Vagina (tissue), 2 donors: ENCODE results near the gene NUFIP2. TPM values are rescaled to one million over a fixed set of nuclear protein-coding genes. Genes with fewer than 3 reads are reported as not detected.

Source experiments
- DNase-seq, 2 donors: peaks; one replicate each; pipeline ENCODE4 v3.0.0-alpha.2; 2017; ENCODE audit errors: extremely low spot score in 2 of 2
- H3K27ac ChIP-seq: fragments of 200-600 bp; sonication (generic); one replicate; pipeline ENCODE4 v1.5.1; 2019
- H3K27me3 ChIP-seq: fragments of 200-600 bp; sonication (generic); one replicate; pipeline ENCODE4 v1.5.1; 2019
- H3K36me3 ChIP-seq, 2 donors: fragments of 200-600 bp; sonication (generic); one replicate each; pipeline ENCODE4 v1.5.1; 2017 to 2019
- H3K4me1 ChIP-seq: fragments of 200-600 bp; sonication (generic); one replicate; pipeline ENCODE4 v1.5.1; 2019
- H3K4me3 ChIP-seq, 2 donors: fragments of 200-600 bp; sonication (generic); 1 replicate in 1 of 2; 2 replicates in 1 of 2; pipeline ENCODE4 v1.5.1; 2016 to 2019
- H3K9me3 ChIP-seq: fragments of 200-600 bp; sonication (generic); one replicate; pipeline ENCODE4 v1.5.1; 2019
- POLR2A ChIP-seq, 2 donors: fragments of 450-650 bp; IDR thresholded peaks; one replicate each; pipeline ENCODE4 v1.6.1; 2017; ENCODE audit warnings: antibody characterized with exemption in 2 of 2, mild to moderate bottlenecking in 2 of 2, moderate library complexity in 2 of 2
- POLR2AphosphoS5 ChIP-seq, 2 donors: sonication (generic); formaldehyde crosslinking; IDR thresholded peaks; one replicate each; pipeline ENCODE4 v1.9.0; 2017; ENCODE audit warnings: antibody characterized with exemption in 2 of 2, mild to moderate bottlenecking in 2 of 2, low read depth in 1 of 2; ENCODE audit not compliant: insufficient read depth in 1 of 2
- intact Hi-C: fragments of 100-400 bp; cut with DNase I; formaldehyde crosslinking; loops from one replicate; pipeline ENCODE4 v1.15.1; 2023
- total RNA-seq: library from RNA; depleted of rRNA; stranded (reverse); fragments of >200 nt; gene quantifications from one replicate; pipeline ENCODE4 v1.2.3, GENCODE V29; 2016
- TF ChIP-seq, protein P1 (sequence below), 3 experiments: fragments of 450-650 bp in 2 of 3; fragments of 200-600 bp in 1 of 3; sonication (generic) in 1 of 3; IDR thresholded peaks; one replicate each; pipeline ENCODE4 v1.5.1; 2017 to 2019; ENCODE audit warnings: antibody characterized with exemption in 3 of 3, mild to moderate bottlenecking in 2 of 3, moderate library complexity in 2 of 3

The NUFIP2 gene
- total RNA-seq, 1 donor from 2014 or later = 29.7 TPM

DNA sequence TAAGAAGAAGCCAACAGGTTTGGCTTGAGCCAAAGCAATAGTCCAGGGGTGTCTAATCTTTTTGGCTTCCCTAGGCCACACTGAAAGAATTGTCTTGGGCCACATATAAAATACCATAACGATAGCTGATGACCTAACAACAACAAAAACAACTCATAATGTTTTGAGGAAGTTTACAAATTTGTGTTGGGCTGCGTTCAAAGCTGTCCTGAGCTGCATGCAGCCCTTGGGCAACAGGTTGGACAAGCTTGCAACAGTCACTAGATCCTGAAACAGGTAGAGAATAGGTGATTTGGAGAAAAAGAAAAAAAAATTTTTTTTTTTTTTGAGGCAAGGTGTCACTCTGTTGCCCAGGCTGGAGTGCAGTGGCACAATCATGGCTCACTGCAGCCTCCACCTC, 42.8 kb downstream of the NUFIP2 start:
- H3K27me3 ChIP-seq = no peaks in the 10 kb centered on the region
- H3K4me1 ChIP-seq = peaks cover 24% of the 10 kb centered on the region
- intact Hi-C loops = no loop called here
- H3K27ac ChIP-seq = no peak overlapping the region
- no peak overlapping the region for H3K4me3 ChIP-seq
- no peak for DNase-seq
- H3K36me3 ChIP-seq = no peaks in the 10 kb centered on the region
- no peaks in the 10 kb centered on the region for H3K9me3 ChIP-seq
- TF ChIP-seq, protein P1, sequence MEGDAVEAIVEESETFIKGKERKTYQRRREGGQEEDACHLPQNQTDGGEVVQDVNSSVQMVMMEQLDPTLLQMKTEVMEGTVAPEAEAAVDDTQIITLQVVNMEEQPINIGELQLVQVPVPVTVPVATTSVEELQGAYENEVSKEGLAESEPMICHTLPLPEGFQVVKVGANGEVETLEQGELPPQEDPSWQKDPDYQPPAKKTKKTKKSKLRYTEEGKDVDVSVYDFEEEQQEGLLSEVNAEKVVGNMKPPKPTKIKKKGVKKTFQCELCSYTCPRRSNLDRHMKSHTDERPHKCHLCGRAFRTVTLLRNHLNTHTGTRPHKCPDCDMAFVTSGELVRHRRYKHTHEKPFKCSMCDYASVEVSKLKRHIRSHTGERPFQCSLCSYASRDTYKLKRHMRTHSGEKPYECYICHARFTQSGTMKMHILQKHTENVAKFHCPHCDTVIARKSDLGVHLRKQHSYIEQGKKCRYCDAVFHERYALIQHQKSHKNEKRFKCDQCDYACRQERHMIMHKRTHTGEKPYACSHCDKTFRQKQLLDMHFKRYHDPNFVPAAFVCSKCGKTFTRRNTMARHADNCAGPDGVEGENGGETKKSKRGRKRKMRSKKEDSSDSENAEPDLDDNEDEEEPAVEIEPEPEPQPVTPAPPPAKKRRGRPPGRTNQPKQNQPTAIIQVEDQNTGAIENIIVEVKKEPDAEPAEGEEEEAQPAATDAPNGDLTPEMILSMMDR (IDR thresholded peaks at IDR 0.05) = no peak
- TF ChIP-seq POLR2A (IDR thresholded peaks at IDR 0.05) = no peak
- no peak for TF ChIP-seq POLR2AphosphoS5 (IDR thresholded peaks at IDR 0.05; ENCODE audit: insufficient read depth in 1 of 2, low read depth in 1 of 2)

DNA sequence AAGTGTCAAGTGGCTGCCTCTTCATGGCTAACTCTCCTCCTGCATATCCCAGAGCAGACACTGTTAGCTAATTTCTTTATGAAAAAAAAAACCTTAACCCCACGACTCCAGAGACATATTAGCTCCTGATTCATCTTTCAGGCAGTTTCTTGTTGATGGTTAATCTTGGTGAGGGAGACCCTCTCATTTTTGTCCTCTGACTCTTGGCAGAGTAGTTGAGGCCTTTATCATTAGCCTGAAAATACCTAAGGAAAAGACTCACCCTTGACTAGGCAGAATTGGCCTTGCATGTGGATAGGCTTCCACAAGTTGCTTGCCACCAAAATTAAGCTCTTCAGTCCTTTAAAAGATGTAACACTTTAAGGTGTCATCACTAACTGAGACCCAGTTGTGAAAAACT, 43.3 kb downstream of the NUFIP2 start:
- Histone ChIP-seq H3K36me3 (no peaks in the 10 kb centered on the region), H3K9me3 (no peaks in the 10 kb centered on the region), H3K27me3 (no peaks in the 10 kb centered on the region), H3K4me1 (peaks cover 20% of the 10 kb centered on the region), H3K4me3 (no peak overlapping the region), H3K27ac (no peak overlapping the region)
- no peak for DNase-seq
- intact Hi-C loops = no loop called here
- no peak for TF ChIP-seq POLR2A (IDR thresholded peaks at IDR 0.05)
- TF ChIP-seq POLR2AphosphoS5 (IDR thresholded peaks at IDR 0.05; ENCODE audit: insufficient read depth in 1 of 2, low read depth in 1 of 2) = no peak
- TF ChIP-seq, protein P1 (IDR thresholded peaks at IDR 0.05) = no peak

DNA sequence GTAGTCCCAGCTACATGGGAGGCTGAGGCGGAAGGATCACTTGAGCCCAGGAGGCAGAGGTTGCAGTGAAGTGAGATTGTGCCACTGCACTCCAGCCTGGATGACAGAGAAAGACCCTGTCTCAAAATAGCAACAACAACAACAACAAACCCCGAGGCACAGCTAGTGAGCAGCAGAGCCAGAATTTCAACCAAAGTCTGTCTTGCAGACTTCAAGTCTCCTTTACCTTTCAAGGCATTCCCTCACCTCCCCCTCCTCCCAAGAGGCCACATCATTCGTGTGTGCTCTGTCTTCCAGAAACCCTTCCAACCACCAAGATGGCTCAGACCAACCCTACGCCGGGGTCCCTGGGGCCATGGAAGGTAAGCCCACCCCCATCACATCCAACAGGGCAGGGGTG, 45.1 kb downstream of the NUFIP2 start:
- Histone ChIP-seq H3K9me3 (no peaks in the 10 kb centered on the region), H3K36me3 (no peaks in the 10 kb centered on the region), H3K27me3 (no peaks in the 10 kb centered on the region), H3K4me3 (no peak overlapping the region), H3K4me1 (peaks cover 12% of the 10 kb centered on the region), H3K27ac (no peak overlapping the region)
- intact Hi-C loops = no loop called here
- DNase-seq = no peak
- TF ChIP-seq, protein P1 (IDR thresholded peaks at IDR 0.05) = no peak
- no peak for TF ChIP-seq POLR2A (IDR thresholded peaks at IDR 0.05)
- TF ChIP-seq POLR2AphosphoS5 (IDR thresholded peaks at IDR 0.05; ENCODE audit: insufficient read depth in 1 of 2, low read depth in 1 of 2) = no peak

DNA sequence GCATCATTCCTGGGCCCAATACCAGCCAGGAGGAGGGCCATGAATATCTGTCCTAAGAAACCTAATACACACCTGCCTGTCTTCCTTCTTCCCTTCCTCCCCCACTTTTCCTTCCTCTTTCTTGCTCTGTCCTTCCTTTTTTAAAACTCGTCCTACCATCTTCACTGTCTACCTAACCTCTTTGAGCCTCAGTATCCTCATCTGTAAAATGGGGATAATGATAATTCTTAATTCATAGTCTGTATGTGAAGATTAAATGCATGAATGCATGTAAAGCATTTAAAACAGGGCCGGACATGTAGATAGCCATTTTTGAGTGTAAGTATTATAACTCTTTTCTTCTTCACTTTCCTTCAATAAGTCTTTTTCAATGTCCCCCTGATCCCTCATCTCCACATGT, 46.7 kb downstream of the NUFIP2 start:
- intact Hi-C loops = no loop called here
- no peaks in the 10 kb centered on the region for H3K27me3 ChIP-seq
- no peaks in the 10 kb centered on the region for H3K36me3 ChIP-seq
- H3K4me1 ChIP-seq = peaks cover 4% of the 10 kb centered on the region
- H3K27ac ChIP-seq = no peak overlapping the region
- no peaks in the 10 kb centered on the region for H3K9me3 ChIP-seq
- TF ChIP-seq, protein P1 (IDR thresholded peaks at IDR 0.05) = no peak
- TF ChIP-seq POLR2A (IDR thresholded peaks at IDR 0.05) (no peak), POLR2AphosphoS5 (IDR thresholded peaks at IDR 0.05; ENCODE audit: insufficient read depth in 1 of 2, low read depth in 1 of 2) (no peak)
- no peak overlapping the region for H3K4me3 ChIP-seq
- no peak for DNase-seq

DNA sequence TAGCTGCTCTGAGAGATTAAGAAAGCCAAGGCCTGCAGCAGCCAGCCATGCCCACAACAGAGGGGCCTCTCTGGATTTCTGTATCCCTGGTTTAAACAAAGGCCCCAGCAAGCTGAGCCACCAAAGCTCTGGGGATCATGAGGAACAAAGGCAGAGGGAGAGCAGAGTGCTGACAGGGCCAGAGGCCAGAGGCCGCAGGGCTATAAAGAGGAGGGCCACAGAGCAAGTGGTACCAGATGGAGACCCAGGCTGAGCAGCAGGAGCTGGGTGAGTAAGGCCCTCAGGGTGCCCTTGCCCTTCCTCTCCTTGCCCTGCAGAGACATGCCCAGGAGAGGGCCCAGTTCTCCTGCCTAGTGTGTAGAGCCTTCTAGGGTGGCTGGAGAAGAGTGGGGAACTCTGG, 47.3 kb downstream of the NUFIP2 start, which contains the start of gene CRYBA1:
TSS of gene CRYBA1 (plus strand) at position 232 of the 400 bp plus-strand sequence. CDS start at position 237, 5 bp downstream.
- Histone ChIP-seq H3K27ac (no peak within 1 kb of the TSS), H3K4me1 (no peaks in the 10 kb centered on the region), H3K4me3 (no peak within 1 kb of the TSS), H3K9me3 (no peaks in the 10 kb centered on the region), H3K36me3 (no peaks in the 10 kb centered on the region), H3K27me3 (no peaks in the 10 kb centered on the region)
- TF ChIP-seq, protein P1 (IDR thresholded peaks at IDR 0.05) = no peak
- TF ChIP-seq POLR2A (IDR thresholded peaks at IDR 0.05) (no peak), POLR2AphosphoS5 (IDR thresholded peaks at IDR 0.05; ENCODE audit: insufficient read depth in 1 of 2, low read depth in 1 of 2) (no peak)
- intact Hi-C loops = no loop called here
- no peak for DNase-seq
